GM06990 (cell line): Measurements from ENCODE around the gene UQCR10.

Experiments used
- DNase-seq: peaks from one replicate; pipeline ENCODE4 v3.0.0-alpha.2; 2011; ENCODE audit not compliant: insufficient read length; ENCODE audit errors: extremely low read depth
- H3K27me3 ChIP-seq: replicated peaks from 2 replicates; pipeline ENCODE4 v1.6.0; 2011; ENCODE audit warnings: low read length; ENCODE audit not compliant: control insufficient read depth, insufficient read depth
- H3K36me3 ChIP-seq: 2 replicates; pipeline ENCODE4 v1.5.1; 2011; ENCODE audit warnings: low read length; ENCODE audit not compliant: control insufficient read depth, insufficient read depth
- H3K4me3 ChIP-seq: replicated peaks from 2 replicates; pipeline ENCODE4 v1.5.1; 2011; ENCODE audit warnings: low read depth, mild to moderate bottlenecking, control low read depth, low read length
- TF ChIP-seq, protein P1 (sequence below): IDR thresholded peaks from 2 replicates; pipeline ENCODE4 v1.5.1; 2011; ENCODE audit warnings: low read length, control low read depth, mild to moderate bottlenecking, inconsistent platforms; ENCODE audit not compliant: insufficient read depth, poor library complexity, severe bottlenecking

Gene UQCR10

GRCh38 chr22:29804985-29805384 is 37.8 kb downstream of the UQCR10 start:
- TF ChIP-seq, protein P1, sequence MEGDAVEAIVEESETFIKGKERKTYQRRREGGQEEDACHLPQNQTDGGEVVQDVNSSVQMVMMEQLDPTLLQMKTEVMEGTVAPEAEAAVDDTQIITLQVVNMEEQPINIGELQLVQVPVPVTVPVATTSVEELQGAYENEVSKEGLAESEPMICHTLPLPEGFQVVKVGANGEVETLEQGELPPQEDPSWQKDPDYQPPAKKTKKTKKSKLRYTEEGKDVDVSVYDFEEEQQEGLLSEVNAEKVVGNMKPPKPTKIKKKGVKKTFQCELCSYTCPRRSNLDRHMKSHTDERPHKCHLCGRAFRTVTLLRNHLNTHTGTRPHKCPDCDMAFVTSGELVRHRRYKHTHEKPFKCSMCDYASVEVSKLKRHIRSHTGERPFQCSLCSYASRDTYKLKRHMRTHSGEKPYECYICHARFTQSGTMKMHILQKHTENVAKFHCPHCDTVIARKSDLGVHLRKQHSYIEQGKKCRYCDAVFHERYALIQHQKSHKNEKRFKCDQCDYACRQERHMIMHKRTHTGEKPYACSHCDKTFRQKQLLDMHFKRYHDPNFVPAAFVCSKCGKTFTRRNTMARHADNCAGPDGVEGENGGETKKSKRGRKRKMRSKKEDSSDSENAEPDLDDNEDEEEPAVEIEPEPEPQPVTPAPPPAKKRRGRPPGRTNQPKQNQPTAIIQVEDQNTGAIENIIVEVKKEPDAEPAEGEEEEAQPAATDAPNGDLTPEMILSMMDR, result no peak
- no peak for DNase-seq
- H3K36me3 ChIP-seq, result peaks cover 45% of the 10 kb centered on the region

DNA sequence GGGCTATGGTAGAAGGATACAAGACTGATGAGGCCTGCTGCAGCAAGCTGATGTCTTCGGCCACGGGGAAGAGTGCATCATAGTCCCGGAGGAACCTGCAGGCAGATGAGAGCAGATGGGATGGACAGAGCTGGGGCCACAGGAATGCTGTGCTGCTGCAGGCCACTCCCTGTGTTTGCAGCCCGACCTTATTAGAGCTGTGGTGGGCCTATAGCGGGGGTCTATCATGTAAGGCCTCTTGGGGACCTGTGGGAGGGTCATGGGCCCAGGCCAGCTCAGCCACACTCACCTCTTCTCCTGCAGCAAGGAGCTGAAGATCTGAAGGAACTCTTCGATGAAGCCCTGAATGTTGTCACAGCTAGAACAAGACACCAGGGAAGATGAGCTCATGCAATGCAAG is 39.0 kb downstream of the UQCR10 start:
- no peak overlapping the region for H3K4me3 ChIP-seq
- H3K27me3 ChIP-seq, result no peaks in the 10 kb centered on the region
- peaks cover 45% of the 10 kb centered on the region for H3K36me3 ChIP-seq
- TF ChIP-seq, protein P1, result no peak
- DNase-seq, result no peak

More at GRCh38 chr22:29804985-29805384, 37.8 kb downstream of the UQCR10 start:
- H3K4me3 ChIP-seq, result no peak overlapping the region
- H3K27me3 ChIP-seq, result no peaks in the 10 kb centered on the region

DNA sequence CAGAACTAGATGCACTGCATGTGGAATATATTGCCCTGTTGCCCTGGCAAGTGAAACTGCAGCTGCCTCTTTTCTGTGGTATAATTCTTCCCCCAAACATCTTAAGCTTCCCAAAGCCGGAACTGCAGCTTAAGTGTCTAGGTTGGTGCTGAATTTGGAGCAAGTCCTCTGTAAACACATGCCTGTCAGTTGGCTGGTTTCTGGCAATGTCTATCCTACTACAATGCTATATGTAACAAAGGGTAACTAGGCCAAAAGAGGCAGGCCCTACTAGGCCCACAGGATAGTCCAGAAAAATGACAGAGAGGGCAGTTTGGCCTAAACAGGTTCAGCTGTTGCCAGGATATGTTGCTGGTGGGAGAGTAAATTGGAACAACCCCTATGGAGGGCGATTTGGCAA is 43.0 kb downstream of the UQCR10 start:
- Histone ChIP-seq H3K27me3 (no peaks in the 10 kb centered on the region), H3K36me3 (peaks cover 46% of the 10 kb centered on the region), H3K4me3 (no peak overlapping the region)
- DNase-seq, result no peak
- TF ChIP-seq, protein P1, result no peak

DNA sequence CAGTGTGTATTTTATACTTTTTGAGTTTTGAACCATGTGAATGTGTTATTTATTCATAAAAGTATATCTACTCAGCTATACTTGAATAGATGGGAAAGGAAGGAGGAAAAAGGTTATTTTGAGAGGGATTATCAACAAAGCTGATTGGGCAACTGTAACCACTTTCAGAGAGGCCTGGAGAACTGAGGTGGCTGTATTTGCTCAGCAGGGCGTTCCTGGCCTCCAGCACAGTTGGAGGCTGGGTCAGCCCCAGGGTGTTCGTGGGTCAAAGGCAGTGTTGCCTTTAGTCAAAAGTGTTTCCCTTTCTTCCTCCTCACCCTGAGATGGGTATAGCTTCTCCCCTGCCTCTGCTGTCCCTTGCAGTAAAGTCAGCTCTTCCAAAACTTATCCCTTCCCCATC is 44.2 kb downstream of the UQCR10 start:
- no peak overlapping the region for H3K4me3 ChIP-seq
- H3K27me3 ChIP-seq, result no peaks in the 10 kb centered on the region
- H3K36me3 ChIP-seq, result peaks cover 41% of the 10 kb centered on the region
- TF ChIP-seq, protein P1, result no peak
- DNase-seq, result no peak

DNA sequence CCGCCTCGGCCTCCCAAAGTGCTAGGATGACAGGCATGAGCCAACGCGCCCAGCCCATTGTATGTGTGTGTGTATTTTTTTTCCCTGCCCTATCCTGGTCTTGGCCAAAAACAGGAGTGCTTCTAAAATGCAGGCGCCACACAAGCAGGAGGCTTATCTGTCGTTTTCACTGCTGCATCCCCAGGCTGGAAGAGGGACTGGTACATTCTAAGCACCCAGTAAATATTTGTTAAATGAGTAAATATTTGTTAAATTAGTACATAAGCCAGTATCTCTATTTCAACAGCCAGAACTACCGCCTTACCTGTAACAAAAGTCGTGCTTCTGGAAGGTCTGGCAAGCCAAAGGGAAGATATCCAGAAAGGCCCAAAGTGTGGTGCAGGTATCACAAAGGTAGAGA is 46.0 kb downstream of the UQCR10 start:
- TF ChIP-seq, protein P1, result no peak
- H3K4me3 ChIP-seq, result no peak overlapping the region
- peaks cover 35% of the 10 kb centered on the region for H3K36me3 ChIP-seq
- no peak for DNase-seq
- no peaks in the 10 kb centered on the region for H3K27me3 ChIP-seq

DNA sequence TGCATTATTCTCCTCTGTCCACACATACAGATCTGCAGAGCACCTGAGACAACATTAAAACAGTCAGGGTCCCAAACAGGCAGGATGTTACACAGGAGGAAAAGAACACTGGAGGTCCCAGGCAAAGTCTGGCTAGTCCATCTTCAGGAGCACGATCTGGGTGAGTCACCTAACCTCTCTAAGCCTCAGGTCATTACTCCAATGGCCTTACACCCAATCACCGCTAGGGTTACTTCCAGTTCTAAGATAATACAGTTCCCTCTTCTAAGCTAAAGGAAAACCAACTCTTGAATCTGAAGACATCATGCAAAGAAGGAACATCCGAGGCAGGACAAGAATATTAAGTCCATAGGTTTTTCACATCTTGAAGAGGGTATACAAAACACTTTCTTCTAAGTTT is 46.4 kb downstream of the UQCR10 start:
- Histone ChIP-seq H3K27me3 (no peaks in the 10 kb centered on the region), H3K36me3 (peaks cover 33% of the 10 kb centered on the region), H3K4me3 (no peak overlapping the region)
- TF ChIP-seq, protein P1, result no peak
- DNase-seq, result no peak
